ENCODE measurements around the gene NDUFC2. TPM values are rescaled to one million over a fixed set of nuclear protein-coding genes. Genes with fewer than 3 reads are reported as not detected.

Gene NDUFC2
- total RNA-seq, 4 donors from 2014 or later = 67.8 to 86.3 (median 76.0) TPM

DNA sequence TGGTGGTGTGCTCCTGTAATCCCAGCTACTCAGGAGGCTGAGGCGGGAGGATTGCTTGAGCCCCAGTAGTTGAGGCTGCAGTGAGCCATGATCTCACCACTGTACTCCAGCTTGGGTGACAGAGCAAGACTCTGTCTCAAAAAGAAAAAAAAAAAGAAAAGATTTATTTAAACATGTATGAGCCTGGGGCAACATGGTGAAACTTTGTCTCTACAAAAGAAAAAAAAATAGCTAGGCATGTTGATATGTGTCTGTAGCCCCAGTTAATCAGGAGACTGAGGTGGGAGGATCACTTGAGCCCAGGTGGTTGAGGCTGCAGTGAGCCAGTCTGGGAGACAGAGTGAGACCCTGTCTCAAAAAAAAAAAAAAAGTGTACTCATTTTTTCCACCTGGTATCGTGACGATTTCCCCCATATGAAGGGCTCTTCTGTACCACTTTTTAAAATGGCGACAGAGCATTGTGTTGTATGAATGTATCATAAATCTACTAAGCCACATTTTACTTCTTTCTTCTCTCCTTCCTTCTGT is 40.2 kb downstream of the NDUFC2 start:
- 68 to 71% methylated on average over 4 of the region's 4 CpGs for WGBS, 2 donors
- Histone ChIP-seq H3K27ac (peak overlapping the region; percentile 4 to 54 (median 38)), H3K9me3 (no peaks in the 10 kb centered on the region), H3K36me3 (no peaks in the 10 kb centered on the region), H3K27me3 (no peaks in the 10 kb centered on the region), H3K4me3 (no peak overlapping the region), H3K4me1 (peaks cover 0 to 27% (median 14%) of the 10 kb centered on the region in 3 donors)
- no peak for TF ChIP-seq POLR2A (IDR thresholded peaks at IDR 0.05)
- no peak for DNase-seq
- intact Hi-C loops (cut with DNase I) = no loop called here

DNA sequence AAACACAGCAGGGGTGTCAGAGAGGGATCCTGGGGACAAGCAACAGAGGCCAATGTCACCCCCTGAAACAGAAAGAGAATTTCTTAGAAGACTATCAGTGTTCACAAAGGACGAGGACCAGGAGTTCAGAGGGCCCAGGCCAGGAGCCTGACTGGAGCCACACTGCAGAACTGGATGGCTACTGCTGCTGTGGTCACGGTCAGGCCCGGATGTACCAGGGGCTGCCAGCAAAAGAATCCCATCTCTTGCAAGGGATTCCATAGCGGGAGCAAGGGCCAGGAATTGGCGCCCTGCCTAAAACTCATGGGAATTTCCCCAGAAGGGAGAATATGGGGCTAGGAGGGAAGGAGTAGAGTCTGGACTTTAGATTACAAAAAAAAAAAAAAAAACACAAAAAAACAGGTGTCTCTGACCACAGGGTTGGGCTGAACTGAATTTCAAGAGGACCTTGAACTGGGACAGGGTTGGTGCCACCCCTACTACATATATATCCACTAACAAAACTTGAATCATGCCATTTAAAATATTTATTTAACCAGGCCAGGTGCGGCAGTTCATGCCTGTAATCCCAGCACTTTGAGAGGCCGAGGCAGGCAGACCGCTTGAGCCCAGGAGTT is 40.9 kb downstream of the NDUFC2 start:
- Histone ChIP-seq H3K4me3 (no peak overlapping the region), H3K9me3 (no peaks in the 10 kb centered on the region), H3K4me1 (peaks cover 0 to 27% (median 14%) of the 10 kb centered on the region in 3 donors), H3K36me3 (no peaks in the 10 kb centered on the region), H3K27me3 (no peaks in the 10 kb centered on the region), H3K27ac (no peak overlapping the region)
- 95 to 98% methylated on average over 5 to 8 of the region's 8 CpGs for WGBS, 2 donors
- DNase-seq = no peak
- TF ChIP-seq, protein P1, sequence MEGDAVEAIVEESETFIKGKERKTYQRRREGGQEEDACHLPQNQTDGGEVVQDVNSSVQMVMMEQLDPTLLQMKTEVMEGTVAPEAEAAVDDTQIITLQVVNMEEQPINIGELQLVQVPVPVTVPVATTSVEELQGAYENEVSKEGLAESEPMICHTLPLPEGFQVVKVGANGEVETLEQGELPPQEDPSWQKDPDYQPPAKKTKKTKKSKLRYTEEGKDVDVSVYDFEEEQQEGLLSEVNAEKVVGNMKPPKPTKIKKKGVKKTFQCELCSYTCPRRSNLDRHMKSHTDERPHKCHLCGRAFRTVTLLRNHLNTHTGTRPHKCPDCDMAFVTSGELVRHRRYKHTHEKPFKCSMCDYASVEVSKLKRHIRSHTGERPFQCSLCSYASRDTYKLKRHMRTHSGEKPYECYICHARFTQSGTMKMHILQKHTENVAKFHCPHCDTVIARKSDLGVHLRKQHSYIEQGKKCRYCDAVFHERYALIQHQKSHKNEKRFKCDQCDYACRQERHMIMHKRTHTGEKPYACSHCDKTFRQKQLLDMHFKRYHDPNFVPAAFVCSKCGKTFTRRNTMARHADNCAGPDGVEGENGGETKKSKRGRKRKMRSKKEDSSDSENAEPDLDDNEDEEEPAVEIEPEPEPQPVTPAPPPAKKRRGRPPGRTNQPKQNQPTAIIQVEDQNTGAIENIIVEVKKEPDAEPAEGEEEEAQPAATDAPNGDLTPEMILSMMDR (IDR thresholded peaks at IDR 0.05) = no peak
- TF ChIP-seq POLR2A (IDR thresholded peaks at IDR 0.05) = no peak
- intact Hi-C loops (cut with DNase I) = no loop called here

DNA sequence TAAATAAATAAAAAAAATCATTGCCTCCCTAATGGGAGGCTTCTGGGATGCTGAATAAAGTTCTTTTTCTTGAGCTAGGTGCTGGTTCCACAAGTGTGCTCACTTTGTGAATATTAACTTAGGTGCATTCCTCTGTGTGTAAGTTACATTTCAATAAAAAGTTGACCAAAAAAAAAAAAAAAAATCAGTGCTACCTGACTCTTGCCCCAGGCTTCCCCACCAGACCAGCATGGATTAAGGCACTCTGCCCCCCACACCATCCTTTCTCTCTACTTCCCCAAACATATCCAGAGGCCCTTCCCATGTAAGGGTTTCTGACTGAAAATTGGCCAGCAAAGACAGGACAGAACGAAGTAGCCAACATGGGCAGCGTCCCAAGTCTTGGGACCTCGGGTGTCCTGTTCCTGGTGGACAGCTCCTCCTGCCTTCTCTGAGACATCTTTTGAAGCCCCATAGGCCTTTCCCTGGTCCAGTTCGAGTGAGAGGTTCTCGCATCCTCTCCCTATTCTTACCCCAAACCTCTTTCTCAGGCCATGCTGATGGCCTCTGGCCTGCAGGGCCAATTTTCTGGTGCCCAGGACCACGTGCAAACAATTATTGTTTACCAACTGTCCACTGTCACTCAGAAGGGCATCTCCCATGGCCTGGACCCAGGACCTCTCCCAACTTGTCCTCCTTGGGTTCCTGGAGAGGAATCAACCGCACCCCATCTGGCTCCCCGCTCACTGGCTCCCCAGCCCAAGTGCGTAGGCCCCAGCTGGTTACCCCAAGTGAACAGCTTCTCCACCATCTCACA is 41.6 kb downstream of the NDUFC2 start:
- WGBS, 2 donors = 80 to 88% methylated on average over 6 to 7 of the region's 9 CpGs
- DNase-seq = no peak
- TF ChIP-seq, protein P1 (IDR thresholded peaks at IDR 0.05) = no peak
- no peak for TF ChIP-seq POLR2A (IDR thresholded peaks at IDR 0.05)
- Histone ChIP-seq H3K27me3 (no peaks in the 10 kb centered on the region), H3K4me1 (peaks cover 0 to 27% (median 14%) of the 10 kb centered on the region in 3 donors), H3K4me3 (no peak overlapping the region), H3K9me3 (no peaks in the 10 kb centered on the region), H3K27ac (no peak overlapping the region), H3K36me3 (no peaks in the 10 kb centered on the region)
- intact Hi-C loops (cut with DNase I) = no loop called here

DNA sequence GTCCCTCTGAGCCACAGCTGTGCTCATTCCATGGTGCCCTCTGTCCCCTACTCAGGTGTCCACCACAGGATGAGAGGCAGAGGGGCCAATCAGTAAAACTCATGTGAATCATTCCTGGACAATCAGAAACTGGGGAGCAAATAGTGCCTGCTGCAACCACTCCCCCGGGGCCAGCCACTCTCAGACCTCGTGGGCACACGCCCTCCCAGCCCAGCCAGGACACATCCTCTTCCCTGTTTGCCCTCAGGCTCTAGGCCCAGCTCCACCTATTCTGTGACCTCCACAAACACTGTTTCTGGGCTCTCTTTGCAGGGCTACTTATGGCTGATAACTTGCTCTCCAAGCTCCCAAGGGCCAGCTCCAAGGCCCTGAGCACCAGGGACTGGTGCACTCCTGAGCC is 42.6 kb downstream of the NDUFC2 start:
- no peaks in the 10 kb centered on the region for H3K9me3 ChIP-seq
- H3K36me3 ChIP-seq = no peaks in the 10 kb centered on the region
- no peak overlapping the region for H3K4me3 ChIP-seq
- 24 to 58% methylated on average over 3 of the region's 3 CpGs for WGBS, 2 donors
- H3K4me1 ChIP-seq = peaks cover 0 to 30% (median 14%) of the 10 kb centered on the region in 3 donors
- H3K27me3 ChIP-seq = no peaks in the 10 kb centered on the region
- DNase-seq = no peak
- intact Hi-C loops (cut with DNase I) = no loop called here
- TF ChIP-seq POLR2A (IDR thresholded peaks at IDR 0.05) = no peak
- TF ChIP-seq, protein P1 (IDR thresholded peaks at IDR 0.05) = no peak
- H3K27ac ChIP-seq = no peak overlapping the region

DNA sequence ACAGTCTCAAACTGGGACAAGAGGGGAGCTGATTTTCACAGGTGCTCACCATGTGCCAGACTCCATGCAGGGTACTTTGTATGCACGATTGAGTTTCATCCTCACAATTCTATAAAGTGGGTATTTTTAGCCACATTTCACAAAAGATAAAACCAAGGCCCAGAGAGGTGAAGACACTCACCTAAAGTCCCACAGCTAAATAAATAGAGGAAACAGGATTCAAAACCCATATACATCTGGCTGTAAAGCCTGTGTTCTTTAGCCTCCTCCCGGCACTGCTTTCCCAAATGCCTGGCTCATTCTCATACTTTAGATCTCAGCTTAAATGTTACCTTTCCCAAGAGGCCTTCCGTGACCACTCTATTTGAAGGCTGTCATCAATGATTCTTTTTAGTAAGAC is 43.3 kb downstream of the NDUFC2 start:
- no peak for TF ChIP-seq POLR2A (IDR thresholded peaks at IDR 0.05)
- TF ChIP-seq, protein P1 (IDR thresholded peaks at IDR 0.05) = no peak
- H3K4me1 ChIP-seq = peaks cover 0 to 37% (median 14%) of the 10 kb centered on the region in 3 donors
- 75 to 79% methylated on average over 3 of the region's 3 CpGs for WGBS, 2 donors
- intact Hi-C loops (cut with DNase I) = no loop called here
- no peaks in the 10 kb centered on the region for H3K9me3 ChIP-seq
- no peak for DNase-seq
- no peak overlapping the region for H3K27ac ChIP-seq
- H3K36me3 ChIP-seq = no peaks in the 10 kb centered on the region
- H3K27me3 ChIP-seq = no peaks in the 10 kb centered on the region
- H3K4me3 ChIP-seq = no peak overlapping the region
